HepG2 (cell line): ENCODE data around the gene TNFRSF25. TPM values are rescaled to one million over a fixed set of nuclear protein-coding genes. Genes with fewer than 3 reads are reported as not detected.
A peak's percentile ranks its signal among the peaks of the same experiment; 100 is the strongest.

ENCODE experiments used
- ATAC-seq: fragments of 200-7000 bp; cut with Tn5 transposase; 3 replicates; pipeline ENCODE4 v1.9.1; 2020; ENCODE audit warnings: mild to moderate bottlenecking, moderate library complexity
- BruUV-seq: library from RNA; stranded (reverse); fragments of 400-500 nt; replicated peaks from 2 replicates; lab custom pipeline; 2021; lab: Mats Ljungman, UMichigan
- CTCF ChIA-PET: fragments of 300-600 bp; formaldehyde crosslinking; extraction: SDS; loops from one replicate; lab custom pipeline; 2021; ENCODE audit warnings: low total read pairs, inconsistent platforms, low intra/inter-chr PET ratio; lab: Yijun Ruan, JAX
- POLR2A ChIA-PET: fragments of 350-600 bp; sonication (Branson Sonifier 250); formaldehyde crosslinking; loops from one replicate; lab custom pipeline; 2020; ENCODE audit warnings: antibody characterized with exemption, inconsistent platforms; lab: Yijun Ruan, JAX
- DNase-seq: peaks from one replicate; pipeline ENCODE4 v3.0.0-alpha.2; 2015; ENCODE audit warnings: low spot score
- FAIRE-seq: peaks from 3 replicates; lab custom pipeline; 2011; peaks lifted over from hg19 to GRCh38; lab: Jason Lieb, UNC
- H2AFZ ChIP-seq: one replicate; pipeline ENCODE4 v1.6.1; 2011; ENCODE audit warnings: low read length, inconsistent platforms
- H3K27ac ChIP-seq: fragments of 300-600 bp; 3 replicates; pipeline ENCODE4 v1.8.0; 2011; ENCODE audit warnings: mixed run types, mild to moderate bottlenecking, mixed read lengths, low read length, inconsistent platforms; ENCODE audit not compliant: insufficient read depth; ENCODE audit errors: extremely low read length
- H3K27me3 ChIP-seq, 2 experiments: fragments of 200-600 bp in 1 of 2; 2 replicates in 1 of 2; 3 replicates in 1 of 2; pipeline versions ENCODE4 v1.6.0 to v1.8.0; 2011; ENCODE audit warnings: low read length in 2 of 2, mild to moderate bottlenecking in 2 of 2, moderate library complexity in 2 of 2, inconsistent platforms in 1 of 2; ENCODE audit not compliant: insufficient read depth in 2 of 2, control insufficient read depth in 1 of 2
- H3K36me3 ChIP-seq, 2 experiments: fragments of 200-600 bp in 1 of 2; replicated peaks in 1 of 2; 2 replicates in 1 of 2; 3 replicates in 1 of 2; pipeline versions ENCODE4 v1.5.1 to v1.8.0; 2011; ENCODE audit warnings: low read length in 2 of 2, inconsistent platforms in 1 of 2; ENCODE audit not compliant: insufficient read depth in 2 of 2, control insufficient read depth in 1 of 2
- H3K4me1 ChIP-seq: 2 replicates; pipeline ENCODE4 v1.5.1; 2012; ENCODE audit warnings: low read length, inconsistent platforms; ENCODE audit not compliant: insufficient read depth
- H3K4me2 ChIP-seq: 2 replicates; pipeline ENCODE4 v1.6.0; 2011; ENCODE audit warnings: low read depth, low read length, inconsistent platforms
- H3K4me3 ChIP-seq, 3 experiments: fragments of 200-600 bp in 1 of 3; sonication (generic), shearing (Covaris generic) in 1 of 3; replicated peaks in 1 of 3; 2 replicates each; pipeline ENCODE4 v1.5.1; 2011 to 2016; ENCODE audit warnings: low read length in 3 of 3, inconsistent platforms in 2 of 3, low read depth in 2 of 3, mild to moderate bottlenecking in 2 of 3, control low read depth in 1 of 3, mixed read lengths in 1 of 3; ENCODE audit not compliant: insufficient read depth in 1 of 3
- H3K79me2 ChIP-seq: one replicate; pipeline ENCODE4 v1.6.1; 2011; ENCODE audit warnings: low read length, inconsistent platforms; ENCODE audit not compliant: insufficient read depth
- H3K9ac ChIP-seq: 2 replicates; pipeline ENCODE4 v1.6.0; 2011; ENCODE audit warnings: mild to moderate bottlenecking, low read depth, low read length, inconsistent platforms; ENCODE audit not compliant: insufficient read depth
- H3K9me3 ChIP-seq: 2 replicates; pipeline ENCODE4 v1.5.1; 2012; ENCODE audit warnings: mild to moderate bottlenecking, low read length
- H4K20me1 ChIP-seq: 2 replicates; pipeline ENCODE4 v1.6.0; 2011; ENCODE audit warnings: inconsistent platforms, mild to moderate bottlenecking, low read length, moderate library complexity; ENCODE audit not compliant: insufficient read depth
- KAT8 ChIP-seq: IDR thresholded peaks from 2 replicates; pipeline ENCODE4 v1.6.1; 2016; ENCODE audit warnings: missing genetic modification reagents, missing compliant biosample characterization
- KDM2A ChIP-seq: sonication (generic); formaldehyde crosslinking; IDR thresholded peaks from 2 replicates; pipeline ENCODE4 v1.4.0; 2020; ENCODE audit warnings: low read depth, missing genetic modification reagents, borderline replicate concordance
- MIER3 ChIP-seq: IDR thresholded peaks from 2 replicates; pipeline ENCODE4 v1.6.1; 2016; ENCODE audit warnings: missing compliant biosample characterization, borderline replicate concordance
- SRSF4 ChIP-seq: fragments of 200-400 bp; formaldehyde crosslinking; IDR thresholded peaks from one replicate; pipeline ENCODE4 v1.6.1; 2018; ENCODE audit warnings: mild to moderate bottlenecking, low read depth, low read length, moderate library complexity; ENCODE audit not compliant: poor library complexity, severe bottlenecking
- ZNF768 ChIP-seq: sonication (generic); formaldehyde crosslinking; IDR thresholded peaks from 2 replicates; pipeline ENCODE4 v1.4.0; 2020; ENCODE audit warnings: missing genetic modification reagents
- WGBS: methylation state at CpG from one replicate; pipeline ENCODE4 v1.1.6; 2017; ENCODE audit warnings: low lambda C conversion rate; 5-methylcytosine and 5-hydroxymethylcytosine counted together
- in situ Hi-C: cut with HindIII; loops from 2 replicates; pipeline ENCODE4 v1.10.0; 2017; ENCODE audit warnings: low pct_unique_long_range_greater_than_20kb; ENCODE audit not compliant: extremely low pct_ligation_motif_present
- intact Hi-C: fragments of 100-400 bp; cut with micrococcal nuclease; formaldehyde crosslinking; loops from one replicate; pipeline ENCODE4 v1.10.0; 2022; ENCODE audit not compliant: unreplicated experiment
- polyA plus RNA-seq, 8 experiments: library from polyadenylated mRNA; depleted of rRNA in 3 of 8; stranded (reverse) in 7 of 8; unstranded in 1 of 8; fragments of >200 nt; fragmentation: Illumina TruSeq in 4 of 8; extraction: Trizol in 4 of 8; gene quantifications; 2 replicates each; pipeline versions ENCODE4 v1.2.1 to v1.2.3, GENCODE V29; 2011 to 2016; ENCODE audit warnings: low read depth in 4 of 8, missing spikeins in 1 of 8, mixed read lengths in 1 of 8; ENCODE audit not compliant: insufficient read depth in 1 of 8
- total RNA-seq, 5 experiments: library from RNA; depleted of rRNA; stranded (reverse); fragments of >200 nt; fragmentation: Illumina TruSeq; extraction: Trizol; gene quantifications; 2 replicates each; pipeline ENCODE4 v1.2.3, GENCODE V29; 2016; ENCODE audit warnings: low read depth in 1 of 5
- TF ChIP-seq, protein P1 (sequence below): sonication (generic); formaldehyde crosslinking; IDR thresholded peaks from 2 replicates; pipeline ENCODE4 v1.4.0; 2020; ENCODE audit warnings: missing genetic modification reagents
- TF ChIP-seq, protein P2 (sequence below): sonication (generic); formaldehyde crosslinking; IDR thresholded peaks from 2 replicates; pipeline ENCODE4 v1.5.1; 2020; ENCODE audit warnings: missing genetic modification reagents, mild to moderate bottlenecking, borderline replicate concordance

TNFRSF25 gene
- total and polyA plus RNA-seq, 2 of the 13 experiments (the other 11 are each of a cell fraction or from before 2014, with no cell fraction given): 1.4 to 1.5 TPM

DNA sequence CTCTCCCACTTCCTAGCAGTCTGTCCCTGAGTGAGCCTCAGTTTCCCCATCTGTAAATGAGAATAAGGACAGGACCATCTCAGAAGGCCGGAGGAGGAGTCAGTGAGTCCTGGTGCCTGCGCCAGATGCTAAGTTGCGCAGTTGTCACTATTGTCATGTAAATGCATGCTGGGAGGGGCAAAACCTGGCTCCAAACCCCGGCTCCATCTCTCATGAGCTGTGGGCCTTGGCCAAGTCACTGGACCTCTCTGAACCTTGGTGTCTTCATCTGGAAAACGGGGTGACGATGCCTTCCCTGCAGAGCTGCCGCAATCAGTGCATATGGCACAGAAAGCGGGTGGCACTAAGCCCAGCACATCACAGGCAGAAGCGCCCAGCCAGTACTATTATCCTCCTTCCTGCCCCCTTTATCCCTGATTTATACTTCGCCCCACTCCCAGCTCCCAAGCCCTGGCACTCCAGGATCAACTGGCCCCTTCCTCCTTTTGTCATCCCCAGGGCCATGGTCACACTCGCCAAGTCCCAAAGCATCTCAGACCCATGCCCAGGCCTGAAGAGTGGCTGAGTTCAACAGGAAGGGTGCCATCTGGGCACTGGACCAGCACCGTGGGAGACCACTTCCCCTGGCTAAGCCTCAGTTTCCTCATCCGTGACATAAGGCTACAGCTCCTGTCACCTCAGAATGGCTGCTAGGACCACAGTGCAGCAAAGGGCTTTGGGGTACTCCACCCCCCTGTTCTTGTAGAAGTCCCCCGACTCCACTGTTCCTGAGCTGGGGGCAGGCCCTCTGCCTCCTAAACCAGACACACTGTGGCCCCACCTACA lies 29.8 kb upstream of the TNFRSF25 start:
- H3K36me3 ChIP-seq: no peaks in the 10 kb centered on the region
- no TSS peak for BruUV-seq
- ChIA-PET POLR2A (no interaction called here), CTCF (interaction anchor here (1.1 kb wide), 1 partner anchor 10 kb away, joined by 3 read pairs; no protein-coding TSS in a partner anchor)
- DNase-seq (no peak), ATAC-seq (no peak), FAIRE-seq (no peak)
- H3K9ac ChIP-seq: no peak overlapping the region
- peak overlapping the region; percentile 67; the same call in 1 of the 2 replicates for H3K4me2 ChIP-seq
- H3K4me3 ChIP-seq: no peak overlapping the region
- H3K27me3 ChIP-seq: peaks cover 16 to 34% of the 10 kb centered on the region in 2 experiments; a peak in 4 of 5 replicates
- in situ Hi-C loops (loop anchor here (25.0 kb wide), 1 partner anchor 717 kb away; no protein-coding TSS in a partner anchor), intact Hi-C loops (no loop called here)
- H4K20me1 ChIP-seq: no peaks in the 10 kb centered on the region
- no peaks in the 10 kb centered on the region for H3K9me3 ChIP-seq
- no peaks in the 10 kb centered on the region for H3K79me2 ChIP-seq
- 86% methylated on average over 10 of the region's 14 CpGs for WGBS
- H2AFZ ChIP-seq: no peak overlapping the region
- TF ChIP-seq, protein P1, sequence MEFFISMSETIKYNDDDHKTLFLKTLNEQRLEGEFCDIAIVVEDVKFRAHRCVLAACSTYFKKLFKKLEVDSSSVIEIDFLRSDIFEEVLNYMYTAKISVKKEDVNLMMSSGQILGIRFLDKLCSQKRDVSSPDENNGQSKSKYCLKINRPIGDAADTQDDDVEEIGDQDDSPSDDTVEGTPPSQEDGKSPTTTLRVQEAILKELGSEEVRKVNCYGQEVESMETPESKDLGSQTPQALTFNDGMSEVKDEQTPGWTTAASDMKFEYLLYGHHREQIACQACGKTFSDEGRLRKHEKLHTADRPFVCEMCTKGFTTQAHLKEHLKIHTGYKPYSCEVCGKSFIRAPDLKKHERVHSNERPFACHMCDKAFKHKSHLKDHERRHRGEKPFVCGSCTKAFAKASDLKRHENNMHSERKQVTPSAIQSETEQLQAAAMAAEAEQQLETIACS: no peak
- no peak for TF ChIP-seq MIER3
- TF ChIP-seq KDM2A (CRISPR knock-in tag): no peak
- no peak for TF ChIP-seq SRSF4
- TF ChIP-seq ZNF768 (CRISPR knock-in tag): peak; percentile 85
- peaks cover 42% of the 10 kb centered on the region for H3K4me1 ChIP-seq
- no peak overlapping the region for H3K27ac ChIP-seq

DNA sequence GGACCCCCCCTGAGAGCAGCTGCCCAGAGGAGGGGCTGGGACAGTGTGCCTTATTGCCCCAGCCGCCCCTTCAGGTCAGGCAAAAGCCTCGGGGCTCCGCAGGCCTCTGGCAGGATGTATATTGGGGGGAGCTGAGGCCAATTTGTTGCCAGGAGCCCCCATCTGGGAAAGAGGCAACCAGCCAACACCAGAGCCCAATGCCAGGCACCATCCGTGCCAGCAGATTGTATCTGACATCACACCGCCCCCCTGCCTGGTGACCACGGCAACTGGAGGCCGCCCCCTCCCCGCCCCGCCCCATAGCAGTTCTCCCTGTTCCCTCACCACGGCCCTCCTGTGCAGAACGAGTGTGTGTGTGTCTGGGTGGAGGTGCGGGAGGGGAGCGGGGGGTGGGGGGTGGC lies 29.1 kb upstream of the TNFRSF25 start:
- FAIRE-seq: no peak
- intact Hi-C loops (no loop called here), in situ Hi-C loops (loop anchor here (25.0 kb wide), 1 partner anchor 717 kb away; no protein-coding TSS in a partner anchor)
- ChIA-PET POLR2A (no interaction called here), CTCF (interaction anchor here (1.1 kb wide), 1 partner anchor 9 kb away, joined by 3 read pairs; no protein-coding TSS in a partner anchor)
- Histone ChIP-seq H3K79me2 (no peaks in the 10 kb centered on the region), H3K4me1 (peaks cover 37% of the 10 kb centered on the region), H4K20me1 (no peaks in the 10 kb centered on the region), H2AFZ (no peak overlapping the region), H3K27me3 (peaks cover 12 to 27% of the 10 kb centered on the region in 2 experiments; a peak in 4 of 5 replicates), H3K4me3 (no peak overlapping the region), H3K4me2 (no peak overlapping the region), H3K9ac (no peak overlapping the region), H3K9me3 (no peaks in the 10 kb centered on the region), H3K27ac (no peak overlapping the region), H3K36me3 (no peaks in the 10 kb centered on the region)
- no peak for DNase-seq
- WGBS: 65% methylated on average over 9 of the region's 13 CpGs
- no TSS peak for BruUV-seq
- ATAC-seq: no peak
- TF ChIP-seq KAT8 (CRISPR knock-in tag): no peak
- TF ChIP-seq, protein P2, sequence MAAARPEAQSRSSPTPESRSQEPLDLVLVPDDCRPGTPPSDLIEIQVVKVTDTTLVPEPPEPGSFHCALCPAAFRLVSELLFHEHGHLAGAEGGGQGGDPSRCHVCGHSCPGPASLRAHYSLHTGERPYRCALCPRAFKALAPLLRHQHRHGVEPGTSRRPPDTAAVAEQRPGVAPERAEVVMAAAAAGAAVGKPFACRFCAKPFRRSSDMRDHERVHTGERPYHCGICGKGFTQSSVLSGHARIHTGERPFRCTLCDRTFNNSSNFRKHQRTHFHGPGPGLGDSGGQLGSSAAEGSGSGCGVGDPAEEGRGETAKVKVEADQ (CRISPR knock-in tag): no peak
